IMR-90 (cell line): ENCODE results near the gene AHSG.

ENCODE experiments used
- POLR2A ChIP-seq: IDR thresholded peaks from 2 replicates; pipeline ENCODE4 v1.6.1; 2012; ENCODE audit warnings: mild to moderate bottlenecking, low read depth, low read length
- RFX5 ChIP-seq: IDR thresholded peaks from 2 replicates; pipeline ENCODE4 v1.8.0; 2012; ENCODE audit warnings: low read depth, mild to moderate bottlenecking, low read length, moderate library complexity
- TF ChIP-seq, protein P1 (sequence below): conservative IDR thresholded peaks from 2 replicates; pipeline ENCODE4 v1.5.1; 2012; ENCODE audit warnings: mild to moderate bottlenecking, low read depth, low read length, improper control_type of control experiment

DNA sequence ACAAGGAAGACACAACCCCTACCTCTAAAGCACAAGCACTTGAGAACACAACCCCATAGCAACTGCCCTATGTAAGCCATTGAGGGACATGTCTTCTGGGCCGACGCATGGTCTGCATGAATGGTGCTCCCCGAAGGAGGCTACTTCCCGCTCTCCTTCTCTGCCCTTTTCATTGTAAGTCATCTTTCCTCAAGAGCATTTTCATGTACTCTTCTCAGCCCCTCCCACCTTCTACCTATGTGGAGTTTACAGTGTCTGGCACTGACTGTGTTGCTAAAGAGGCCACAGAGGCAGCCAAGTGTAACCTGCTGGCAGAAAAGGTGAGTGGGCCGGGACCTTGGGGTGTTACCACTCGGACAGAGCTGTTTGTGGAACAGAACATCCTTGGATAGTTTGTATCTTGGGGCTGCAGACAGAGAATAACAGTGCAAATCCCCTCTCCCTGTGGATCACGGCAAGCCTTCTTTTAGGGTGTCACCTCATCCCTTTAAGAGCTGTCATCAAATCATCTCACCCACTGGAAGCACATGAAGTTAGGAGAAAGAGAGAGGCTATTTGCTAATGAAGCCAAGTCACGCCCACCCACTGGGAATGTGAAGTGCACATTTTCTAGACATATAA is 5.6 kb downstream of the AHSG start:
- TF ChIP-seq, protein P1, sequence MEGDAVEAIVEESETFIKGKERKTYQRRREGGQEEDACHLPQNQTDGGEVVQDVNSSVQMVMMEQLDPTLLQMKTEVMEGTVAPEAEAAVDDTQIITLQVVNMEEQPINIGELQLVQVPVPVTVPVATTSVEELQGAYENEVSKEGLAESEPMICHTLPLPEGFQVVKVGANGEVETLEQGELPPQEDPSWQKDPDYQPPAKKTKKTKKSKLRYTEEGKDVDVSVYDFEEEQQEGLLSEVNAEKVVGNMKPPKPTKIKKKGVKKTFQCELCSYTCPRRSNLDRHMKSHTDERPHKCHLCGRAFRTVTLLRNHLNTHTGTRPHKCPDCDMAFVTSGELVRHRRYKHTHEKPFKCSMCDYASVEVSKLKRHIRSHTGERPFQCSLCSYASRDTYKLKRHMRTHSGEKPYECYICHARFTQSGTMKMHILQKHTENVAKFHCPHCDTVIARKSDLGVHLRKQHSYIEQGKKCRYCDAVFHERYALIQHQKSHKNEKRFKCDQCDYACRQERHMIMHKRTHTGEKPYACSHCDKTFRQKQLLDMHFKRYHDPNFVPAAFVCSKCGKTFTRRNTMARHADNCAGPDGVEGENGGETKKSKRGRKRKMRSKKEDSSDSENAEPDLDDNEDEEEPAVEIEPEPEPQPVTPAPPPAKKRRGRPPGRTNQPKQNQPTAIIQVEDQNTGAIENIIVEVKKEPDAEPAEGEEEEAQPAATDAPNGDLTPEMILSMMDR = no peak
- TF ChIP-seq RFX5 = no peak
- no peak for TF ChIP-seq POLR2A
